Fibroblast of lung (primary cell): ENCODE measurements around the gene USP53.

ENCODE experiments used
- CTCF ChIP-seq, 2 donors: IDR thresholded peaks in 1 of 2; conservative IDR thresholded peaks in 1 of 2; 1 replicate in 1 of 2; 2 replicates in 1 of 2; pipeline ENCODE4 v1.5.1; 2011 to 2012; ENCODE audit warnings: low read length in 2 of 2, control low read depth in 1 of 2, inconsistent platforms in 1 of 2, low read depth in 1 of 2, mild to moderate bottlenecking in 1 of 2
- EZH2 ChIP-seq: IDR thresholded peaks from 2 replicates; pipeline ENCODE4 v1.5.1; 2012; ENCODE audit warnings: low read length, control low read depth, mild to moderate bottlenecking; ENCODE audit errors: missing control alignments

GRCh38 chr4:119233191-119233590 is 20.7 kb downstream of the USP53 start:
- no peak for TF ChIP-seq EZH2
- no peak for TF ChIP-seq CTCF (conservative IDR thresholded peaks at IDR 0.05 in 1 of 2, IDR thresholded peaks at IDR 0.05 in 1 of 2; ENCODE audit: low read depth in 1 of 2, low read length in 2 of 2)
